A673 (cell line): ENCODE results near the gene NHLH2. TPM values are rescaled to one million over a fixed set of nuclear protein-coding genes. Genes with fewer than 3 reads are reported as not detected.

Source experiments
- BruUV-seq: library from RNA; stranded (reverse); fragments of 400-500 nt; replicated peaks from 2 replicates; lab custom pipeline; 2021; lab: Mats Ljungman, UMichigan
- CTCF ChIA-PET: fragments of 300-600 bp; sonication (Branson Sonifier 250); formaldehyde crosslinking; loops from one replicate; lab custom pipeline; 2022; ENCODE audit warnings: antibody characterized with exemption; lab: Charles Lee
- POLR2A ChIA-PET: fragments of 300-600 bp; sonication (Branson Sonifier 250); formaldehyde crosslinking; loops from one replicate; lab custom pipeline; 2022; ENCODE audit warnings: antibody characterized with exemption; ENCODE audit not compliant: low non-redundant PET; lab: Charles Lee
- DNase-seq: peaks from one replicate; pipeline ENCODE4 v3.0.0-alpha.2; 2015; ENCODE audit warnings: low spot score
- H3K27ac ChIP-seq: fragments of 200-600 bp; sonication (generic); 2 replicates; pipeline ENCODE4 v1.5.1; 2016; ENCODE audit warnings: mixed run types, low read depth, mild to moderate bottlenecking, mixed read lengths, antibody characterized with exemption, low read length; ENCODE audit not compliant: poor library complexity, severe bottlenecking
- H3K27me3 ChIP-seq: fragments of 200-600 bp; sonication (generic); replicated peaks from 2 replicates; pipeline ENCODE4 v1.6.1; 2017; ENCODE audit warnings: mixed run types, low read depth, mild to moderate bottlenecking, mixed read lengths, antibody characterized with exemption, low read length; ENCODE audit not compliant: insufficient read depth, poor library complexity
- H3K36me3 ChIP-seq: fragments of 200-600 bp; sonication (generic); 2 replicates; pipeline ENCODE4 v1.6.1; 2016; ENCODE audit warnings: mixed run types, mild to moderate bottlenecking, mixed read lengths, antibody characterized with exemption, low read length; ENCODE audit not compliant: insufficient read depth, poor library complexity, severe bottlenecking
- H3K4me1 ChIP-seq: fragments of 200-600 bp; sonication (generic); 2 replicates; pipeline ENCODE4 v1.6.1; 2017; ENCODE audit warnings: mixed run types, mild to moderate bottlenecking, mixed read lengths, antibody characterized with exemption, low read length; ENCODE audit not compliant: insufficient read depth, poor library complexity, severe bottlenecking
- H3K4me3 ChIP-seq: fragments of 200-600 bp; sonication (generic); 2 replicates; pipeline ENCODE4 v1.5.1; 2016; ENCODE audit warnings: low read depth, mixed run types, mild to moderate bottlenecking, mixed read lengths, low read length; ENCODE audit not compliant: poor library complexity, severe bottlenecking
- H3K9me3 ChIP-seq: fragments of 200-600 bp; sonication (generic); 2 replicates; pipeline ENCODE4 v1.6.1; 2016; ENCODE audit warnings: mixed run types, low read depth, mild to moderate bottlenecking, mixed read lengths, antibody characterized with exemption, low read length; ENCODE audit not compliant: poor library complexity, severe bottlenecking
- EZH2 ChIP-seq: fragments of 200-600 bp; sonication (generic); IDR thresholded peaks from 2 replicates; pipeline ENCODE4 v1.6.1; 2017; ENCODE audit warnings: borderline replicate concordance, low read depth, mild to moderate bottlenecking, mixed read lengths, antibody characterized with exemption, low read length; ENCODE audit not compliant: poor library complexity, severe bottlenecking
- intact Hi-C: fragments of 100-400 bp; cut with micrococcal nuclease; formaldehyde crosslinking; loops from one replicate; pipeline ENCODE4 v1.10.0; 2022; ENCODE audit not compliant: unreplicated experiment
- total RNA-seq: library from RNA; stranded (reverse); gene quantifications from 2 replicates; pipeline ENCODE4 v1.2.3, GENCODE V29; 2021
- TF ChIP-seq, protein P1 (sequence below): fragments of 300-800, 200-600 bp; sonication (generic); conservative IDR thresholded peaks from 2 replicates; pipeline ENCODE4 v1.5.1; 2017; ENCODE audit warnings: low read depth, mild to moderate bottlenecking, antibody characterized with exemption, low read length, moderate library complexity, mixed read lengths

NHLH2 gene
- total RNA-seq, 1 experiment from 2014 or later: not detected

DNA sequence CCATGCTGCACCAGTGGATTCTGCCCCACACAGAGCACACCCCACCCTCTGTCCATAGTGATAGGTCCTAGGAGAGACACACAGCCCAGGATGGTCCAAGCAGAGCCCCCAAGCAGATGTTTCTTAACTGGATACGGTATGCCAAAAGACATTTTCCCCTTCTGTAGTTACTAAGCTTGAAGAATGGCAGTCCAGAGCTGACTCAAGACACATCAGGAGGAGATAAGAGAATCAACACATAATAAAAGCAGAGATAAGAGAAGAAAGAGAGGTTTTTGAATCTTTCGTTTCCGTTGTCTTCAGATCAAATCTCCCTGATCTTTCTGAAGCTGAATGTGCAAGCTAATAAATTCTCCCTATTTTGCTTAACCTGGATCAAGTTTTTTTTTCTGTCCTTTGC lies 50.6 kb downstream of the NHLH2 start:
- no peaks in the 10 kb centered on the region for H3K36me3 ChIP-seq
- H3K9me3 ChIP-seq: no peaks in the 10 kb centered on the region
- POLR2A ChIA-PET: no interaction called here
- no peak for DNase-seq
- BruUV-seq: no TSS peak
- intact Hi-C loops: no loop called here
- no peak overlapping the region for H3K4me3 ChIP-seq
- CTCF ChIA-PET: no interaction called here
- no peak for TF ChIP-seq EZH2
- TF ChIP-seq, protein P1, sequence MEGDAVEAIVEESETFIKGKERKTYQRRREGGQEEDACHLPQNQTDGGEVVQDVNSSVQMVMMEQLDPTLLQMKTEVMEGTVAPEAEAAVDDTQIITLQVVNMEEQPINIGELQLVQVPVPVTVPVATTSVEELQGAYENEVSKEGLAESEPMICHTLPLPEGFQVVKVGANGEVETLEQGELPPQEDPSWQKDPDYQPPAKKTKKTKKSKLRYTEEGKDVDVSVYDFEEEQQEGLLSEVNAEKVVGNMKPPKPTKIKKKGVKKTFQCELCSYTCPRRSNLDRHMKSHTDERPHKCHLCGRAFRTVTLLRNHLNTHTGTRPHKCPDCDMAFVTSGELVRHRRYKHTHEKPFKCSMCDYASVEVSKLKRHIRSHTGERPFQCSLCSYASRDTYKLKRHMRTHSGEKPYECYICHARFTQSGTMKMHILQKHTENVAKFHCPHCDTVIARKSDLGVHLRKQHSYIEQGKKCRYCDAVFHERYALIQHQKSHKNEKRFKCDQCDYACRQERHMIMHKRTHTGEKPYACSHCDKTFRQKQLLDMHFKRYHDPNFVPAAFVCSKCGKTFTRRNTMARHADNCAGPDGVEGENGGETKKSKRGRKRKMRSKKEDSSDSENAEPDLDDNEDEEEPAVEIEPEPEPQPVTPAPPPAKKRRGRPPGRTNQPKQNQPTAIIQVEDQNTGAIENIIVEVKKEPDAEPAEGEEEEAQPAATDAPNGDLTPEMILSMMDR: no peak
- H3K4me1 ChIP-seq: no peaks in the 10 kb centered on the region
- H3K27ac ChIP-seq: no peak overlapping the region
- H3K27me3 ChIP-seq: no peaks in the 10 kb centered on the region

Other genes with a start within 250 kb of the NHLH2 start
- gene VANGL1, start 199.2 kb downstream of the NHLH2 start, total RNA-seq: 19.4 and 20.0 TPM in 2 replicates
- gene CASQ2, start 72.4 kb downstream of the NHLH2 start, total RNA-seq: 0.15 and 0.52 TPM in 2 replicates
- gene SLC22A15, start 135.4 kb upstream of the NHLH2 start, total RNA-seq: 0.39 and 0.52 TPM in 2 replicates